ENCODE measurements around the gene SLC66A1. TPM values are rescaled to one million over a fixed set of nuclear protein-coding genes. Genes with fewer than 3 reads are reported as not detected.
A peak's percentile ranks its signal among the peaks of the same experiment; 100 is the strongest.

SLC66A1 gene
- total RNA-seq, 1 experiment from 2014 or later: 27.7 TPM

GRCh38 chr1:19331262-19331878, 19.2 kb downstream of the SLC66A1 start:
- TF ChIP-seq CTCF (conservative IDR thresholded peaks at IDR 0.05; ENCODE audit: low read depth, low read length): no peak
- no peak for TF ChIP-seq EZH2 (IDR thresholded peaks at IDR 0.05; ENCODE audit: low read length, unreplicated experiment)
- H4K20me1 ChIP-seq (ENCODE audit: low read length): no peaks in the 10 kb centered on the region
- no peaks in the 10 kb centered on the region for H3K79me2 ChIP-seq (ENCODE audit: low read length)
- H3K9me2 ChIP-seq (replicated peaks; ENCODE audit: low read length): no peaks in the 10 kb centered on the region
- H3K9ac ChIP-seq (ENCODE audit: low read length): no peak overlapping the region
- no peaks in the 10 kb centered on the region for H3K9me3 ChIP-seq (ENCODE audit: low read length)
- no TSS peak for BruUV-seq (replicated peaks)
- ChIA-PET CTCF (no interaction called here), POLR2A (ENCODE audit: unreplicated experiment) (no interaction called here)
- no peak overlapping the region for H3K4me3 ChIP-seq (ENCODE audit: low read length)
- no peaks in the 10 kb centered on the region for H3K27me3 ChIP-seq (ENCODE audit: low read length)
- no peaks in the 10 kb centered on the region for H3K36me3 ChIP-seq (ENCODE audit: low read depth, low read length)
- H3F3A ChIP-seq (ENCODE audit: low read length, unreplicated experiment): no peaks in the 10 kb centered on the region
- H3K4me2 ChIP-seq (ENCODE audit: low read length): no peak overlapping the region
- intact Hi-C loops (cut with micrococcal nuclease): no loop called here
- no peak overlapping the region for H2AFZ ChIP-seq (ENCODE audit: low read length)
- DNase-seq: no peak
- H3K4me1 ChIP-seq (ENCODE audit: insufficient read depth, low read length): peaks cover 9% of the 10 kb centered on the region
- ATAC-seq: no peak
- no peak overlapping the region for H3K27ac ChIP-seq (ENCODE audit: low read length)

DNA sequence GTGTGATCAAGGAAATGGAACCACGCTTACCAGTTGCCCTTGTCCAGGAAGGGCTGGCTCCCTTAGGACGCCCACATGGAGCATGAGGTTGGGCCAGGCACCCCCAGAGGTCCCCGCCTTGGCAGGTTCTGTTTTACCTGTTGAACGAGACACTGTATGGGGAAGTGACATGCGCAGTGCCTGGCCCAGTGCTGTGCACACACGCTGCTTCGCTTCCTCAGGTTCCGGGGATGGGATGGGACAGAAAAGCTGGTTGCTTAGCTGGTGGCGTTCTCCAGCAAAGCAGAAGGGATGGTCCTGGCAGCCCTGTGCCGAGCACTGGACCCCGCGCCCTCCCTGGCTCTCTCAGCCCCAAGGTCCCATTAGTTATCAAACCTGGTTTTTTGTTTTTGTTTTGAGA, 20.7 kb downstream of the SLC66A1 start:
- no peak for ATAC-seq
- H3K4me1 ChIP-seq (ENCODE audit: insufficient read depth, low read length): peaks cover 24% of the 10 kb centered on the region
- H3K79me2 ChIP-seq (ENCODE audit: low read length): no peaks in the 10 kb centered on the region
- ChIA-PET CTCF (no interaction called here), POLR2A (ENCODE audit: unreplicated experiment) (no interaction called here)
- no peak overlapping the region for H3K27ac ChIP-seq (ENCODE audit: low read length)
- H3K4me3 ChIP-seq (ENCODE audit: low read length): no peak overlapping the region
- no peak overlapping the region for H3K4me2 ChIP-seq (ENCODE audit: low read length)
- H4K20me1 ChIP-seq (ENCODE audit: low read length): no peaks in the 10 kb centered on the region
- intact Hi-C loops (cut with micrococcal nuclease): no loop called here
- H3K9ac ChIP-seq (ENCODE audit: low read length): no peak overlapping the region
- H3K9me2 ChIP-seq (replicated peaks; ENCODE audit: low read length): no peaks in the 10 kb centered on the region
- no peak for DNase-seq
- H3F3A ChIP-seq (ENCODE audit: low read length, unreplicated experiment): no peaks in the 10 kb centered on the region
- H3K9me3 ChIP-seq (ENCODE audit: low read length): no peaks in the 10 kb centered on the region
- H3K27me3 ChIP-seq (ENCODE audit: low read length): no peaks in the 10 kb centered on the region
- no TSS peak for BruUV-seq (replicated peaks)
- TF ChIP-seq EZH2phosphoT487 (IDR thresholded peaks at IDR 0.05; ENCODE audit: borderline replicate concordance, low read length) (no peak), CTCF (conservative IDR thresholded peaks at IDR 0.05; ENCODE audit: low read depth, low read length) (no peak), EZH2 (IDR thresholded peaks at IDR 0.05; ENCODE audit: low read length, unreplicated experiment) (no peak)
- no peaks in the 10 kb centered on the region for H3K36me3 ChIP-seq (ENCODE audit: low read depth, low read length)
- H2AFZ ChIP-seq (ENCODE audit: low read length): no peak overlapping the region

GRCh38 chr1:19333587-19334354, 21.6 kb downstream of the SLC66A1 start:
- Histone ChIP-seq H3K36me3 (ENCODE audit: low read depth, low read length) (no peaks in the 10 kb centered on the region), H3F3A (ENCODE audit: low read length, unreplicated experiment) (no peaks in the 10 kb centered on the region), H3K4me2 (ENCODE audit: low read length) (no peak overlapping the region), H3K9me3 (ENCODE audit: low read length) (no peaks in the 10 kb centered on the region), H3K9ac (ENCODE audit: low read length) (no peak overlapping the region), H3K27ac (ENCODE audit: low read length) (no peak overlapping the region), H4K20me1 (ENCODE audit: low read length) (no peaks in the 10 kb centered on the region), H3K4me3 (ENCODE audit: low read length) (no peak overlapping the region), H2AFZ (ENCODE audit: low read length) (no peak overlapping the region), H3K4me1 (ENCODE audit: insufficient read depth, low read length) (peaks cover 29% of the 10 kb centered on the region), H3K79me2 (ENCODE audit: low read length) (no peaks in the 10 kb centered on the region), H3K9me2 (replicated peaks; ENCODE audit: low read length) (no peaks in the 10 kb centered on the region), H3K27me3 (ENCODE audit: low read length) (no peaks in the 10 kb centered on the region)
- ChIA-PET POLR2A (ENCODE audit: unreplicated experiment) (no interaction called here), CTCF (no interaction called here)
- no TSS peak for BruUV-seq (replicated peaks)
- intact Hi-C loops (cut with micrococcal nuclease): no loop called here
- ATAC-seq (no peak), DNase-seq (peak; percentile 27)
- TF ChIP-seq EZH2phosphoT487 (IDR thresholded peaks at IDR 0.05; ENCODE audit: borderline replicate concordance, low read length) (no peak), CTCF (conservative IDR thresholded peaks at IDR 0.05; ENCODE audit: low read depth, low read length) (no peak), EZH2 (IDR thresholded peaks at IDR 0.05; ENCODE audit: low read length, unreplicated experiment) (no peak)
